ENCODE data around the gene KCNA2.
A peak's percentile ranks its signal among the peaks of the same experiment; 100 is the strongest.

The KCNA2 gene

GRCh38 chr1:110572751-110573150 lies 33.4 kb downstream of the KCNA2 start:
- DNase-seq (ENCODE audit: low read depth in 2 of 3, low spot score in 1 of 3) = no peak

GRCh38 chr1:110570901-110571300 lies 35.3 kb downstream of the KCNA2 start:
- DNase-seq (ENCODE audit: low read depth in 2 of 3, low spot score in 1 of 3) = no peak

GRCh38 chr1:110570307-110570706 lies 35.9 kb downstream of the KCNA2 start:
- no peak for DNase-seq (ENCODE audit: low read depth in 2 of 3, low spot score in 1 of 3)

GRCh38 chr1:110566836-110567235 lies 39.3 kb downstream of the KCNA2 start:
- DNase-seq (ENCODE audit: low read depth in 2 of 3, low spot score in 1 of 3) = no peak

- no peak for DNase-seq (ENCODE audit: low read depth in 2 of 3, low spot score in 1 of 3)
Observed at GRCh38 chr1:110565565-110565964, 40.6 kb downstream of the KCNA2 start.

GRCh38 chr1:110563089-110563488 lies 43.1 kb downstream of the KCNA2 start:
- no peak for DNase-seq (ENCODE audit: low read depth in 2 of 3, low spot score in 1 of 3)

GRCh38 chr1:110561596-110561995 lies 44.6 kb downstream of the KCNA2 start:
- no peak for DNase-seq (ENCODE audit: low read depth in 2 of 3, low spot score in 1 of 3)

GRCh38 chr1:110559157-110559556 lies 47.0 kb downstream of the KCNA2 start:
- DNase-seq (ENCODE audit: low read depth in 2 of 3, low spot score in 1 of 3) = no peak

GRCh38 chr1:110557481-110557880 lies 48.7 kb downstream of the KCNA2 start:
- no peak for DNase-seq (ENCODE audit: low read depth in 2 of 3, low spot score in 1 of 3)

- DNase-seq (ENCODE audit: low read depth in 2 of 3, low spot score in 1 of 3) = no peak
Observed at GRCh38 chr1:110556471-110556807, 49.7 kb downstream of the KCNA2 start.

- no peak for DNase-seq (ENCODE audit: low read depth in 2 of 3, low spot score in 1 of 3)
Observed at GRCh38 chr1:110555807-110556470, 50.2 kb downstream of the KCNA2 start.

- peak; percentile 10 to 41 (median 40) for DNase-seq (ENCODE audit: low read depth in 2 of 3, low spot score in 1 of 3)
Observed at GRCh38 chr1:110554871-110555801, 51.0 kb downstream of the KCNA2 start.

- no peak for DNase-seq (ENCODE audit: low read depth in 2 of 3, low spot score in 1 of 3)
Observed at GRCh38 chr1:110551278-110551809, 54.8 kb downstream of the KCNA2 start.

GRCh38 chr1:110549831-110550230 lies 56.3 kb downstream of the KCNA2 start:
- DNase-seq (ENCODE audit: low read depth in 2 of 3, low spot score in 1 of 3) = no peak

- DNase-seq (ENCODE audit: low read depth in 2 of 3, low spot score in 1 of 3) = no peak
Observed at GRCh38 chr1:110548381-110548780, 57.8 kb downstream of the KCNA2 start.

GRCh38 chr1:110547017-110547416 lies 59.1 kb downstream of the KCNA2 start:
- DNase-seq (ENCODE audit: low read depth in 2 of 3, low spot score in 1 of 3) = no peak

GRCh38 chr1:110545492-110545891 lies 60.7 kb downstream of the KCNA2 start:
- no peak for DNase-seq (ENCODE audit: low read depth in 2 of 3, low spot score in 1 of 3)

- no peak for DNase-seq (ENCODE audit: low read depth in 2 of 3, low spot score in 1 of 3)
Observed at GRCh38 chr1:110544753-110545152, 61.4 kb downstream of the KCNA2 start.
